Activated naive CD4-positive, alpha-beta T cell treated with anti-CD3 and anti-CD28 coated beads for 36 hours (primary cell): ENCODE measurements around the gene GPC4. TPM values are rescaled to one million over a fixed set of nuclear protein-coding genes. Genes with fewer than 3 reads are reported as not detected.
"Not testable (repeated sequence)": the region's sequence is repeated elsewhere in the genome, so short reads cannot be mapped to it uniquely, and the experiment has no call there.

Experiments used
- CTCF ChIA-PET: fragments of 350-600 bp; sonication (Branson Sonifier 250); formaldehyde crosslinking; loops from one replicate; lab custom pipeline; 2021; ENCODE audit warnings: antibody characterized with exemption; lab: Charles Lee
- DNase-seq: peaks from one replicate; pipeline ENCODE4 v3.0.0-alpha.2; 2020
- H3K27ac Mint-ChIP-seq: one replicate; pipeline ENCODE4 v1.8.0; 2021; ENCODE audit warnings: mild to moderate bottlenecking, mixed read lengths
- H3K27me3 Mint-ChIP-seq: one replicate; pipeline ENCODE4 v1.8.0; 2021; ENCODE audit warnings: low read depth, mixed read lengths
- H3K36me3 Mint-ChIP-seq: one replicate; pipeline ENCODE4 v1.8.0; 2021; ENCODE audit warnings: low read depth, mixed read lengths
- H3K4me1 Mint-ChIP-seq: one replicate; pipeline ENCODE4 v1.8.0; 2021; ENCODE audit warnings: low read depth, mixed read lengths
- H3K4me3 Mint-ChIP-seq: one replicate; pipeline ENCODE4 v1.8.0; 2021; ENCODE audit warnings: mild to moderate bottlenecking, moderate library complexity, mixed read lengths
- H3K9me3 Mint-ChIP-seq: one replicate; pipeline ENCODE4 v1.8.0; 2021; ENCODE audit warnings: mixed read lengths
- intact Hi-C: fragments of 100-400 bp; cut with micrococcal nuclease; formaldehyde crosslinking; loops from one replicate; pipeline ENCODE4 v1.15.1; 2023
- total RNA-seq, 2 experiments: library from RNA; stranded (reverse); gene quantifications; one replicate each; pipeline ENCODE4 v1.2.3, GENCODE V29; 2021

GPC4 gene
- total RNA-seq, 2 experiments from 2014 or later = 0.05 TPM

- CTCF ChIA-PET, DNase-seq, intact Hi-C loops, H3K9me3 Mint-ChIP-seq, H3K36me3 Mint-ChIP-seq, H3K4me1 Mint-ChIP-seq, H3K27ac Mint-ChIP-seq, H3K4me3 Mint-ChIP-seq: not testable (repeated sequence)
- H3K27me3 Mint-ChIP-seq = peaks cover 10% of the 10 kb centered on the region
These were observed 136.1 kb downstream of the GPC4 start for GRCh38 chrX:133279112-133279730.

- Mint-ChIP-seq H3K9me3 (peaks cover 2% of the 10 kb centered on the region), H3K4me3 (no peak overlapping the region), H3K4me1 (no peaks in the 10 kb centered on the region), H3K36me3 (no peaks in the 10 kb centered on the region), H3K27me3 (no peaks in the 10 kb centered on the region), H3K27ac (no peak overlapping the region)
- intact Hi-C loops = no loop called here
- CTCF ChIA-PET = no interaction called here
- no peak for DNase-seq
These were observed 142.1 kb downstream of the GPC4 start for GRCh38 chrX:133273180-133273579.

- H3K4me3 Mint-ChIP-seq = no peak overlapping the region
- H3K27ac Mint-ChIP-seq = no peak overlapping the region
- no peaks in the 10 kb centered on the region for H3K4me1 Mint-ChIP-seq
- no peaks in the 10 kb centered on the region for H3K27me3 Mint-ChIP-seq
- no peaks in the 10 kb centered on the region for H3K36me3 Mint-ChIP-seq
- intact Hi-C loops = no loop called here
- CTCF ChIA-PET = no interaction called here
- DNase-seq = no peak
- no peaks in the 10 kb centered on the region for H3K9me3 Mint-ChIP-seq
These were observed 146.1 kb downstream of the GPC4 start for GRCh38 chrX:133269168-133269567.

- Mint-ChIP-seq H3K27ac (no peak overlapping the region), H3K4me3 (no peak overlapping the region), H3K4me1 (no peaks in the 10 kb centered on the region), H3K9me3 (no peaks in the 10 kb centered on the region), H3K27me3 (no peaks in the 10 kb centered on the region), H3K36me3 (no peaks in the 10 kb centered on the region)
- CTCF ChIA-PET = no interaction called here
- intact Hi-C loops = no loop called here
- no peak for DNase-seq
These were observed 147.7 kb downstream of the GPC4 start for GRCh38 chrX:133267621-133268020.

GRCh38 chrX:133265331-133265730, 150.0 kb downstream of the GPC4 start:
- intact Hi-C loops = no loop called here
- Mint-ChIP-seq H3K36me3 (no peaks in the 10 kb centered on the region), H3K27ac (no peak overlapping the region), H3K4me3 (no peak overlapping the region), H3K9me3 (no peaks in the 10 kb centered on the region), H3K4me1 (no peaks in the 10 kb centered on the region), H3K27me3 (peaks cover 2% of the 10 kb centered on the region)
- CTCF ChIA-PET = no interaction called here
- no peak for DNase-seq

GRCh38 chrX:133258481-133258880, 156.8 kb downstream of the GPC4 start:
- intact Hi-C loops = no loop called here
- Mint-ChIP-seq H3K4me3 (no peak overlapping the region), H3K9me3 (no peaks in the 10 kb centered on the region), H3K36me3 (no peaks in the 10 kb centered on the region), H3K4me1 (no peaks in the 10 kb centered on the region), H3K27ac (no peak overlapping the region), H3K27me3 (peaks cover 2% of the 10 kb centered on the region)
- no peak for DNase-seq
- CTCF ChIA-PET = no interaction called here

GRCh38 chrX:133254666-133255065, 160.6 kb downstream of the GPC4 start:
- DNase-seq = no peak
- Mint-ChIP-seq H3K4me1 (no peaks in the 10 kb centered on the region), H3K27ac (no peak overlapping the region), H3K9me3 (no peaks in the 10 kb centered on the region), H3K36me3 (no peaks in the 10 kb centered on the region), H3K4me3 (no peak overlapping the region), H3K27me3 (no peaks in the 10 kb centered on the region)
- CTCF ChIA-PET = no interaction called here
- intact Hi-C loops = no loop called here

- Mint-ChIP-seq H3K4me3 (no peak overlapping the region), H3K27me3 (no peaks in the 10 kb centered on the region), H3K27ac (no peak overlapping the region), H3K4me1 (no peaks in the 10 kb centered on the region), H3K9me3 (peaks cover 10% of the 10 kb centered on the region), H3K36me3 (no peaks in the 10 kb centered on the region)
- no peak for DNase-seq
- intact Hi-C loops = no loop called here
- CTCF ChIA-PET = interaction anchor here (0.6 kb wide), 1 partner anchor 1159 kb away, joined by 3 read pairs; no protein-coding TSS in a partner anchor
These were observed 164.1 kb downstream of the GPC4 start for GRCh38 chrX:133251204-133251603.

GRCh38 chrX:133250184-133251100, 164.8 kb downstream of the GPC4 start:
- DNase-seq = no peak
- Mint-ChIP-seq H3K27me3 (no peaks in the 10 kb centered on the region), H3K4me3 (no peak overlapping the region), H3K4me1 (no peaks in the 10 kb centered on the region), H3K36me3 (peaks cover 2% of the 10 kb centered on the region), H3K27ac (no peak overlapping the region), H3K9me3 (peaks cover 14% of the 10 kb centered on the region)
- CTCF ChIA-PET = interaction anchor here (0.6 kb wide), 1 partner anchor 1158 kb away, joined by 3 read pairs; no protein-coding TSS in a partner anchor
- intact Hi-C loops = no loop called here

Other genes starting within 250 kb of the GPC4 start
- gene TFDP3, start 197.1 kb downstream of the GPC4 start, total RNA-seq = not detected